Neural cell (in vitro differentiated cells): ENCODE results near the gene ABO. TPM values are rescaled to one million over a fixed set of nuclear protein-coding genes. Genes with fewer than 3 reads are reported as not detected.
"Not testable (repeated sequence)": the region's sequence is repeated elsewhere in the genome, so short reads cannot be mapped to it uniquely, and the experiment has no call there.

Source experiments
- H2AFZ ChIP-seq: fragments of 200-600, 300-800 bp; sonication (generic), shearing (Covaris generic); 2 replicates; pipeline ENCODE4 v1.6.0; 2014; ENCODE audit warnings: low read depth, mild to moderate bottlenecking, antibody characterized with exemption, low read length, moderate library complexity
- H3F3A ChIP-seq: fragments of 200-600 bp; shearing (Covaris generic); 2 replicates; pipeline ENCODE4 v1.6.1; 2016; ENCODE audit warnings: mild to moderate bottlenecking, moderate library complexity, mixed read lengths, antibody characterized with exemption, low read length; ENCODE audit not compliant: insufficient read depth, poor library complexity, severe bottlenecking
- H3K27ac ChIP-seq: fragments of 200-600, 300-800 bp; sonication (generic), shearing (Covaris generic); 2 replicates; pipeline ENCODE4 v1.5.1; 2014; ENCODE audit warnings: mild to moderate bottlenecking, low read length, moderate library complexity
- H3K27me3 ChIP-seq: fragments of 300-800, 200-600 bp; sonication (generic), shearing (Covaris generic); 2 replicates; pipeline ENCODE4 v1.6.0; 2014; ENCODE audit warnings: mild to moderate bottlenecking, low read depth, low read length, moderate library complexity; ENCODE audit not compliant: insufficient read depth
- H3K36me3 ChIP-seq: fragments of 300-800, 200-600 bp; sonication (generic), shearing (Covaris generic); 2 replicates; pipeline ENCODE4 v1.5.1; 2014; ENCODE audit warnings: mild to moderate bottlenecking, antibody characterized with exemption, low read length, moderate library complexity; ENCODE audit not compliant: insufficient read depth
- H3K4me2 ChIP-seq: fragments of 300-800, 200-600 bp; sonication (generic), shearing (Covaris generic); 2 replicates; pipeline ENCODE4 v1.6.0; 2014; ENCODE audit warnings: mild to moderate bottlenecking, low read length
- H3K4me3 ChIP-seq: fragments of 300-800, 200-600 bp; sonication (generic), shearing (Covaris generic); 2 replicates; pipeline ENCODE4 v1.5.1; 2014; ENCODE audit warnings: mild to moderate bottlenecking, low read length, moderate library complexity
- H3K79me2 ChIP-seq: fragments of 200-600 bp; shearing (Covaris generic); replicated peaks from 2 replicates; pipeline ENCODE4 v1.6.0; 2014; ENCODE audit warnings: mild to moderate bottlenecking, low read length, moderate library complexity; ENCODE audit not compliant: insufficient read depth
- H3K9ac ChIP-seq: fragments of 300-800, 200-600 bp; sonication (generic), shearing (Covaris generic); 2 replicates; pipeline ENCODE4 v1.6.1; 2016; ENCODE audit warnings: mild to moderate bottlenecking, low read length, mixed read lengths
- H3K9me2 ChIP-seq: fragments of 200-600 bp; shearing (Covaris generic); 2 replicates; pipeline ENCODE4 v1.6.1; 2016; ENCODE audit warnings: mild to moderate bottlenecking, low read length, mixed read lengths; ENCODE audit not compliant: insufficient read depth
- H3K9me3 ChIP-seq: fragments of 200-600, 300-800 bp; sonication (generic), shearing (Covaris generic); 2 replicates; pipeline ENCODE4 v1.6.1; 2016; ENCODE audit warnings: mild to moderate bottlenecking, mixed run types, low read length, moderate library complexity, mixed read lengths
- H4K20me1 ChIP-seq: fragments of 200-600 bp; shearing (Covaris generic); 2 replicates; pipeline ENCODE4 v1.6.1; 2016; ENCODE audit warnings: mild to moderate bottlenecking, mixed run types; ENCODE audit not compliant: insufficient read depth
- EP300 ChIP-seq: fragments of 450-650 bp; conservative IDR thresholded peaks from 2 replicates; pipeline ENCODE4 v1.6.1; 2014; ENCODE audit warnings: antibody characterized with exemption, mild to moderate bottlenecking, moderate library complexity; ENCODE audit not compliant: poor library complexity, severe bottlenecking
- EZH2 ChIP-seq: fragments of 200-600, 300-800 bp; shearing (Covaris generic), sonication (generic); IDR thresholded peaks from 2 replicates; pipeline ENCODE4 v1.6.1; 2014; ENCODE audit warnings: antibody characterized with exemption, low read length, borderline replicate concordance, mild to moderate bottlenecking; ENCODE audit not compliant: insufficient read depth, poor library complexity, severe bottlenecking
- MXI1 ChIP-seq: fragments of 450-650 bp; conservative IDR thresholded peaks from 2 replicates; pipeline ENCODE4 v1.6.1; 2014; ENCODE audit warnings: antibody characterized with exemption, mild to moderate bottlenecking; ENCODE audit not compliant: poor library complexity, severe bottlenecking
- POLR2AphosphoS5 ChIP-seq: IDR thresholded peaks from 2 replicates; pipeline ENCODE4 v1.6.1; 2012
- RAD21 ChIP-seq: fragments of 450-650 bp; conservative IDR thresholded peaks from 2 replicates; pipeline ENCODE4 v1.6.1; 2014; ENCODE audit warnings: antibody characterized with exemption, mild to moderate bottlenecking, moderate library complexity
- REST ChIP-seq: IDR thresholded peaks from 2 replicates; pipeline ENCODE4 v1.6.1; 2012; ENCODE audit warnings: borderline replicate concordance
- SMC3 ChIP-seq: fragments of 450-650 bp; conservative IDR thresholded peaks from 2 replicates; pipeline ENCODE4 v1.6.1; 2014; ENCODE audit warnings: antibody characterized with exemption, mild to moderate bottlenecking, moderate library complexity; ENCODE audit not compliant: poor library complexity
- TAF1 ChIP-seq: IDR thresholded peaks from 2 replicates; pipeline ENCODE4 v1.6.1; 2012; ENCODE audit warnings: low read depth
- polyA plus RNA-seq: library from polyadenylated mRNA; depleted of rRNA; stranded (reverse); fragments of >200 nt; gene quantifications from 2 replicates; pipeline ENCODE4 v1.2.3, GENCODE V29; 2014
- TF ChIP-seq, protein P1 (sequence below): fragments of 450-650 bp; IDR thresholded peaks from 2 replicates; pipeline ENCODE4 v1.5.1; 2014; ENCODE audit warnings: antibody characterized with exemption, mild to moderate bottlenecking, moderate library complexity; ENCODE audit not compliant: poor library complexity, severe bottlenecking

The ABO gene
- polyA plus RNA-seq, 1 donor from 2014 or later = not detected

GRCh38 chr9:133233681-133234432, 41.1 kb downstream of the ABO start:
- Histone ChIP-seq H3K4me3 (no peak overlapping the region), H3K9me2 (no peaks in the 10 kb centered on the region), H3K9me3 (no peaks in the 10 kb centered on the region), H2AFZ (no peak overlapping the region), H3K27me3 (no peaks in the 10 kb centered on the region), H4K20me1 (no peaks in the 10 kb centered on the region), H3K4me2 (no peak overlapping the region), H3F3A (no peaks in the 10 kb centered on the region), H3K27ac (no peak overlapping the region), H3K9ac (no peak overlapping the region), H3K36me3 (no peaks in the 10 kb centered on the region), H3K79me2 (no peaks in the 10 kb centered on the region)
- TF ChIP-seq RAD21 (no peak), EZH2 (no peak), REST (no peak), TAF1 (no peak), EP300 (no peak), SMC3 (no peak), POLR2AphosphoS5 (no peak), MXI1 (no peak)
- TF ChIP-seq, protein P1, sequence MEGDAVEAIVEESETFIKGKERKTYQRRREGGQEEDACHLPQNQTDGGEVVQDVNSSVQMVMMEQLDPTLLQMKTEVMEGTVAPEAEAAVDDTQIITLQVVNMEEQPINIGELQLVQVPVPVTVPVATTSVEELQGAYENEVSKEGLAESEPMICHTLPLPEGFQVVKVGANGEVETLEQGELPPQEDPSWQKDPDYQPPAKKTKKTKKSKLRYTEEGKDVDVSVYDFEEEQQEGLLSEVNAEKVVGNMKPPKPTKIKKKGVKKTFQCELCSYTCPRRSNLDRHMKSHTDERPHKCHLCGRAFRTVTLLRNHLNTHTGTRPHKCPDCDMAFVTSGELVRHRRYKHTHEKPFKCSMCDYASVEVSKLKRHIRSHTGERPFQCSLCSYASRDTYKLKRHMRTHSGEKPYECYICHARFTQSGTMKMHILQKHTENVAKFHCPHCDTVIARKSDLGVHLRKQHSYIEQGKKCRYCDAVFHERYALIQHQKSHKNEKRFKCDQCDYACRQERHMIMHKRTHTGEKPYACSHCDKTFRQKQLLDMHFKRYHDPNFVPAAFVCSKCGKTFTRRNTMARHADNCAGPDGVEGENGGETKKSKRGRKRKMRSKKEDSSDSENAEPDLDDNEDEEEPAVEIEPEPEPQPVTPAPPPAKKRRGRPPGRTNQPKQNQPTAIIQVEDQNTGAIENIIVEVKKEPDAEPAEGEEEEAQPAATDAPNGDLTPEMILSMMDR = no peak

DNA sequence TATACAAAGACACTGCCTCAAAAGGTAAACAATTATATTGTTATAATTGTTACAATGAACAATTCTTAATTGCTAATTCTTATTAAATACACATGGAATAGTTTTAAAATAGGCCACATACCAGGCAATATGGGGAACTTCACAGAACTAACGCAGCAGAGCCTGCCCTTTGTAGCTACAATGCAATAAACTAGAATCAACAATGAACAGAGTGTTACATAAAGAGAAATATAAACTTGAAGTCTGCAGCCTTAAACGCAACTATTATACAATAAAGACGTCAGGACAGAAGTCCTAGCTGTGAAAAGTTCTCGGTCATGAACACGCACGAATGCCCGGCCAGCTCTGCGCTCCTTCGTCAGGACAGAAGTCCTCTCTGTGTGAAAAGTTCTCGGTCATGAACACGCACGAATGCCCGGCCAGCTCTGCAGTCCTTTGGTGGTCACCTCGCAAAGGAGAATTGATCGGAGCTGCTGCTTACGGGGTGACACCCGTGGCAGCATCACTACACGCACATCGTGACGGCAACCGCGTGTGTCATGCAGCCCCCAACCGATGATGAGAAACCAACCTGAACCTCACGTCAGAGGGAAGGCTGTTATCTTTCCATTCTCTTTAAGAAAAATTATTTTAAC, 43.0 kb downstream of the ABO start:
- H3F3A ChIP-seq, H3K27ac ChIP-seq, H3K27me3 ChIP-seq, H3K36me3 ChIP-seq, H4K20me1 ChIP-seq, H3K4me3 ChIP-seq, H3K9me2 ChIP-seq, H3K9ac ChIP-seq, H2AFZ ChIP-seq, H3K4me2 ChIP-seq, H3K79me2 ChIP-seq, H3K9me3 ChIP-seq: not testable (repeated sequence)

DNA sequence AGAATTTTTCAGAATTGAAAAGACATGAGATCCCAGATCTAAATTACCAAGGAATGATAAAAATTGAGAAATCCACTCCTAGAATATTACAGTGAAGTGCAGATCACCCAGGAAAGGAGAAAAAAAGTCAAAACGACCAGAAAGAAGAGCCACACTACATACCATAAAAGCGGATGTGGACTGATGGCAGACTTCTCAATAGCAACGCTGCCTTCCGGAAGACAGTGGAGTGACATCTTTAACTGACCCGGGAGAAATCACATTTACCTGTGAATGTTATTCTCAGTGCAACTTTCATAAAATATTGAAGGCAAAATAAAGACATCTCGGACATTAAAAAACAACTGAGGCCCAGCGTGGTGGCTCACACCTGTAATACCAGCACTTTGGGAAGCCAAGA, 44.5 kb downstream of the ABO start:
- H3K27me3 ChIP-seq, H3K9me3 ChIP-seq, H3K36me3 ChIP-seq, H3K9me2 ChIP-seq, H3F3A ChIP-seq, H3K4me3 ChIP-seq, H3K27ac ChIP-seq, H3K9ac ChIP-seq, H3K4me2 ChIP-seq, H2AFZ ChIP-seq, H4K20me1 ChIP-seq, H3K79me2 ChIP-seq: not testable (repeated sequence)
